G401 (cell line): ENCODE data around the gene LAPTM5. TPM values are rescaled to one million over a fixed set of nuclear protein-coding genes. Genes with fewer than 3 reads are reported as not detected.
"Not testable (repeated sequence)": the region's sequence is repeated elsewhere in the genome, so short reads cannot be mapped to it uniquely, and the experiment has no call there.

Experiments
- DNase-seq: peaks from one replicate; pipeline ENCODE4 v3.0.0-alpha.2; 2015; ENCODE audit warnings: low spot score
- in situ Hi-C: cut with HindIII; loops from 2 replicates; pipeline ENCODE4 v1.10.0; 2016; ENCODE audit warnings: low sequenced_read_pairs, mixed read lengths
- total RNA-seq: library from RNA; depleted of rRNA; stranded (reverse); fragments of >200 nt; shearing (Covaris generic); gene quantifications from 2 replicates; pipeline ENCODE4 v1.2.3, GENCODE V29; 2014

LAPTM5 gene
- total RNA-seq, 1 experiment from 2014 or later = not detected

GRCh38 chr1:30776097-30777059, 18.8 kb upstream of the LAPTM5 start:
- DNase-seq = no peak
- in situ Hi-C loops = no loop called here

DNA sequence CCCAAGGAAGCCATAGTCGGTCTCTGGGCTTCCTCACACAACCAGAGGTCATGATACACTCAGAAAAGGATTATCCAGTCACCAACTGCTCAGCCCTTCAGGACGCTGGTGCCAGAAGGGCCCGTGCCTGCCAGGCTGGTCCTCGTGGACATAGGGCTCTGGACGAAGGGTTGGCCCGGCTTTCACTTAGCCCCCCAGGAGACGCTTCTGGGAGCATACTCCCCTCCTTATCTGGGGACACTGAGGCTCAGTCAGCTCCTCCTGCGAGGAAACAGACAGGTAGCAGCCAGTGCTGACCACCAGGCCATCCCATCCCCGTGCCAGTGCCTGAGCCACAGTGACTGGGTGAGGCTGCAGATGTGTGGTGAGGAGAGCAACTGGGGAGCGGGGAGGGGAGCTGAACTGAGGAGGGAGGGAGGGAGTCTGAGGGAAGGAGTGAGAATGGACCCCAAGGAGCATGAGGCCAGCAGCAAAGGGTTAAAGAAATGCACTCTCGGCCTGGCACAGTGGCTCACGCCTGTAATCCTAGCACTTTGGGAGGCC, 17.9 kb upstream of the LAPTM5 start:
- no peak for DNase-seq
- in situ Hi-C loops = no loop called here

- DNase-seq = no peak
- in situ Hi-C loops = no loop called here
These were observed 17.2 kb upstream of the LAPTM5 start for GRCh38 chr1:30774550-30775432.

GRCh38 chr1:30773722-30774358, 16.3 kb upstream of the LAPTM5 start:
- in situ Hi-C loops = no loop called here
- DNase-seq = no peak

DNA sequence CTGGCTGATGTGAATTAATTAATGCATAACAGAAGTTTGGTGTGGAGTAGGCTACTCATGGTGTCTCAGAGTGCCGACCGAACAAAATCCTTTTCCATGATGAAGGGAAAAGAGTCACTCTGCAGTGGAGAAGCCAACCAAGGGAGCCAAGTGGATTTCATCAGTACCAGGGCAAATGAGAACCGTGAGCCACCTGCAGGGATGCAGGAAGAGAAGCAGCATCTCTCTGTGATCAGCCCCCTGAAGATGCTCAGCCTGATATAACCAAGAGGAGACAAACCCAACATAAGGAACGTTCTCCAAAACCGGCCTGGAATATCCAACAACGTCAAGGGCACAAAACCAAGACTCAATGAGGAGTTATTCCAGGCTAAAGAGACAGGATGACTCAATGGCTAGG, 13.4 kb upstream of the LAPTM5 start:
- in situ Hi-C loops = no loop called here
- DNase-seq = no peak

DNA sequence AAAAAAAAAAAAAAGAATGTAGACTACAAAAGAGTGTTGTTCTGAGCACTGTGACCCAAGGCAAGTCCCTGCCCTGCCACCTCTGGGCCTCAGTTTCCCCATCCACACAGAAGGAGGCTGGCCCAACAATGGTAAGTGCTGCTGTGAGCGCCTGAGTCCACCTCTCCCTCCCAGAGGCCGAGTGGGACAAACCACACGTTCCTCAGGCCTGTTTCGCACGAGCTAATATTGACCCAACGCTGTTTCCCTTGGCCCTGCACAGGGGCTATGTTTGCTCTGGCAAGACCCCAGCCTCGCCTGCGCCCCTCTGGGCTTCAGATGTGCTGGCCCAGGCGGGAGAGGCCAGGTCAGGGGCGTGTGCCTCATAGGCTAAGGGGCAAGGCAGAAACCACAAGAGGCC, 12.6 kb upstream of the LAPTM5 start:
- in situ Hi-C loops = no loop called here
- DNase-seq = no peak

DNA sequence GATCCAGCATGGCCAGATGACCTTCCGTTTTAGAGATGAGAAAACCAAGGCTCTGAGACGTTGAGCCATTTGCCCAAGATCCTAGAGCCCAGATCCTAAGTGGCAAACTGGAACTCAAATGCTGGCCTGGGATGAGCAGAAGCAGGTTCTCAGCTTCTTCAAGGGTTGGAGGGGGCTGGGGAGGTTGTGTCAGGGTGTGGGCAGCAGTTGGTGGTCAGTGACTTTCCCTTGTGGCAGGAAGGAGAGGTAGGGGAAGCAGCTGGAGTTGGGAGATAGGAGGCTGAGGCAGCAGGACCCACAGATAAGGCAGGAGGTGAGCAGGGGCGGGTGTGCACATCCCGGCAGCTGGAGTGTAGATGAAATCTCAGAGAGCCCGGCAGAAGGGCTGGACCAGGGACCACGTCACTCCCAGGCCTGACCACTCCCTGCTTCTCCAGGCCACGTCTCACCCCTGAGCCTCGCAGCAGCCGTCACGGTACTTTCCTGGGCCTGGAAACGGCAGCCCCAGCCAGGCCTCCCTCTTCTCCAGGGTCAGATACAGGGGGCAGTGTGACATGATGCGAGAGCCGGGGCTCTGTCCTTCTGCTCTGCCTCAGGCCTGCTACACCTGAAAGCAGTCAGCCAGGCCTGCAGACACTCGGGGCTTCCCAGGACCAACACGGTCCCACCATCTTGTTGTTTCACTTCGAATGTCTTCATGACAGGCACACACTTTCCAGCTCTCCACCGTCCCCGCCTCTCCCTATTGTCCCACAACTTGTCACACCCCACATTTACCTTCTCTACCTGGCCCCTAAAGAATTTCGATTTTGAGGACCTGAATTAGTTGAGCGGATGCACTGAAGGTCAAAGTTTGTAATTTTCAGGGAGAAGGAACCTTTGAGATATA, 11.5 kb upstream of the LAPTM5 start:
- no peak for DNase-seq
- in situ Hi-C loops = no loop called here

- in situ Hi-C loops = no loop called here
These were observed 10.7 kb upstream of the LAPTM5 start for GRCh38 chr1:30768159-30768829.

GRCh38 chr1:30766948-30767347, 9.4 kb upstream of the LAPTM5 start:
- in situ Hi-C loops, DNase-seq: not testable (repeated sequence)

More at GRCh38 chr1:30768159-30768829, 10.7 kb upstream of the LAPTM5 start:
- DNase-seq = no peak

- no peak for DNase-seq
- in situ Hi-C loops = no loop called here
These were observed 8.2 kb upstream of the LAPTM5 start for GRCh38 chr1:30765556-30766434.

- no peak for DNase-seq
- in situ Hi-C loops = no loop called here
These were observed 7.5 kb upstream of the LAPTM5 start for GRCh38 chr1:30764939-30765555.

GRCh38 chr1:30764396-30764795, 6.8 kb upstream of the LAPTM5 start:
- in situ Hi-C loops = no loop called here
- no peak for DNase-seq

GRCh38 chr1:30763651-30764248, 6.2 kb upstream of the LAPTM5 start:
- in situ Hi-C loops = no loop called here

DNA sequence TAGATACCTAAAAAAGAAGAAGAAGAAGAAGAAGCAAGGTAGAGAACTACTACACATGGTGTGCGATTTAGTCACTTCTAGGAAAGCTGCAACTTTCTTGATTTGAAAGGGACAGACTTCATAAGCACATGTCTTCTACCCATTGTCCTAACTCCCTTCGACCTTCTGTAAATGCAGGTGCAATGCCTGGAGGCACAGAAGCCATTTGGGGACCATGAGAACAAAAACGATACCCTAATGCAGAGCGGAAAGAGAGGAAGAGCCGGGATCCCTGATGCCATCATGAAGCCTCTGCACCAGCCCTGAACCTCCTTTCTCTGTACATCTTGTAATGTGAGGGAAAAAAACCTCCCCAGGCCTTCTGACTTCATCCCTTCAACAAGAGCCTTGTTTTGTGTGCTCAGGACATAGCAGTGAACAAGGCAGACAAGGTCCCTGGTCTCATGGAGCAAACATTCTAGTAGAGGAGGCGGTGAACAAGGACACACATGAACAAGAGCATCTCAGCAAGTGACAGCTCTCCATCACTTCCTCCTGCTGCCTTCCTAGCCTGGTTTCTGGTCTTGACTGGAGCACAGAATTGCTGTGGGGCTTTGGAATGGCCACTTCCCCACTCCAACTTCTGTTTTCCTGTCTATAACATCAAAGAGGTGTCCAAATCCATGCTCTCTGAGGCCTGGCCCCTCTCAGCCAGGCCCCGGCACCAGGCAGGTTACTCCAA, 5.5 kb upstream of the LAPTM5 start:
- in situ Hi-C loops = no loop called here
- DNase-seq = no peak

More at GRCh38 chr1:30763651-30764248, 6.2 kb upstream of the LAPTM5 start:
- DNase-seq = no peak

- DNase-seq = no peak
- in situ Hi-C loops = no loop called here
These were observed 4.8 kb upstream of the LAPTM5 start for GRCh38 chr1:30762152-30762929.
